HG03575 (cell line): ENCODE measurements around the gene PLSCR5.
A peak's percentile ranks its signal among the peaks of the same experiment; 100 is the strongest.

Experiments used
- ATAC-seq: cut with Tn5 transposase; IDR thresholded peaks from one replicate; pipeline ENCODE4 v1.9.1; 2021; ENCODE audit not compliant: unreplicated experiment, insufficient number of reproducible peaks, low FRiP score; ENCODE audit errors: extremely low read depth

Gene PLSCR5, protein sequence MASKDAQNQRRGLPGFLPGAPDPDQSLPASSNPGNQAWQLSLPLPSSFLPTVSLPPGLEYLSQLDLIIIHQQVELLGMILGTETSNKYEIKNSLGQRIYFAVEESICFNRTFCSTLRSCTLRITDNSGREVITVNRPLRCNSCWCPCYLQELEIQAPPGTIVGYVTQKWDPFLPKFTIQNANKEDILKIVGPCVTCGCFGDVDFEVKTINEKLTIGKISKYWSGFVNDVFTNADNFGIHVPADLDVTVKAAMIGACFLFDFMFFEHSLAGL

DNA sequence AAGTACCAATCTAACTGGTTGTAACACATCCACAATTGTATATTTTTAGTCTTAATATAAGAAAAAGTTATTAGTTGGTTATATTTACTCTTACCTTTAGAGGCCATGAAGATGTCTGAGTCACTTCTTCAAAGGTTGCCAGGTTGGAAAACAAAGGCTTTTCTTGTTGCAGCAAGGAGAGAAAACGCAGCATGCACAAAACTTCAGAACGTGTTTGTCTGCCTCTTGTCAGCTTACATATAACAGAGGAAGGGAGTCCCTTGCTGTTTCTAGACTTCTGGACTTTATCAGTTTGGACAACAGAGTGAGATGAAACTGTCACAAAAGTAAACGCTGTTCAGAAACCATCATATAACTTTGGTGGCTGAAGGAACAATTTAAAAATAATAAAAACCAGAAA lies at the start of gene PLSCR5:
Gene PLSCR5 (minus strand): TSS at position 241 of the 400 bp plus-strand sequence. CDS start 134 bp downstream, at position 107.
- ATAC-seq = no peak

DNA sequence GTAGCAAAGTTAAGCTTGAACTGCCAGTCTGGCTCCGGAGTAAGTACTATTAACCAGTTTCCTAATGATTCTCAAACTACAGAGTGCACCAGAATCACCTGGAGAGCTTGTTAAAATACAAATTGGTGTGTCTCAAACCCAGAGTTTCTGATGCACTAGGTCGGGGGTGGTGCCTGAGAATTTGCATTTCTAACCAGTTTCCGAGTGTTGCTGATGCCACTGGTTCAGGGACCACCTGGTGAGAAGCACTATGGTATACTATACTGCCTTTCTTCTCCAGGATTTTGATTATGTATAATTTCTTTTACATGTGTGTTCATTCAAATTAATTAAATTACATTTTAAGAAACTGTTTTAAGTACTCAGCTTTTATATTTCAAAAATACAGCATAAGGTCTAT lies 48.8 kb upstream of the PLSCR5 start:
- no peak for ATAC-seq

DNA sequence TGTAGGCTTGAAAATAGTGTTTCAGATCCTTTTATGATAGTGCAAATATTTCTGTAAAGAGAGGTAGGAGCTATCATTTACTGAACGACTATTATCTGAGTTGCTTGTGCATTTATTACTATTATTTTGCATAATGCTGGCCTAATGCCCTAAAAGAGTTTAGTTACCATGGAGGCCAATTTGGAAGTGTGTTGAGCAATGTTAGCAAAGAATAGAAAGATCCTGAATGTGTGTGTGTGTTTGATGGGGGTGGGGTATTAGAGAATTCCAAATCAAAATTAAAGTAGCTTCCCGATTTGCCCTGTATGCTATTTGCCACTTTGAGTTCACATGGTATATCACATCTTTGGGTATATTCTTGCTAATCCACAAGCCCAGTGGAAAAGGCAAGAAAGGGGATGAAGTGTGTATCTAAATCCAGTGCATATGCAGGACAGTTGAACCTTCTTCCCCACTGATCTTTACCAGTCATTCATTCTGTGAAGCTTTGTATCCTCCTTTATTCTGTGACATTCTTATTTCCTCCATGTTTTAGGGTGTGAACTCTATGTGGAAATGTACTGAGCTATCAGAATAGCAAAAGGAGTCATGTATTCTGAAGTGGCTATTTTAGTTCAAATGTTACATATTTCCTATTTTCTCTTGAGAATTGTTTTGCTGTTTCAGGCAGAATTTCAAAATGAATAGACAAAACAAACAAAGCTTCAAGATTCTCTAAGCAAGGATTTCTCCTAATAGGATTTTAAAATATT lies 45.7 kb upstream of the PLSCR5 start:
- ATAC-seq = no peak

DNA sequence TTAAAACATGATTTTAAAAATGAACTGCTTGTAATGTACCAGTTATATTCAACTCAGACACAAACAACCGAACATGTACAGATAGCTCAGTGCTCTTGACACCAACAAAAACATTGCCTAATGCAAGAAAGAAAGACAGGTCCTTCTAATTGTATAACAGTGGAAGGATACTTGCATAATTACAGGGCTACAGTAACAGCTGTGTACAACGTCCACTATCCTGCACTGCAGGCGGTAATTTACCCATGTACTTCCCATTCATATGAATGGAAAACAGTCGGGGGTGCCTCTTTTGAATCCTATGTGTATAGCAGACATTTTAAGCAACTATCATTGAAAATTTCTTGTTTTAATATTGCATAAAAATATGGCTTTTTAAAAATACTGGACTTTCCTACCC lies 41.1 kb upstream of the PLSCR5 start:
- no peak for ATAC-seq

DNA sequence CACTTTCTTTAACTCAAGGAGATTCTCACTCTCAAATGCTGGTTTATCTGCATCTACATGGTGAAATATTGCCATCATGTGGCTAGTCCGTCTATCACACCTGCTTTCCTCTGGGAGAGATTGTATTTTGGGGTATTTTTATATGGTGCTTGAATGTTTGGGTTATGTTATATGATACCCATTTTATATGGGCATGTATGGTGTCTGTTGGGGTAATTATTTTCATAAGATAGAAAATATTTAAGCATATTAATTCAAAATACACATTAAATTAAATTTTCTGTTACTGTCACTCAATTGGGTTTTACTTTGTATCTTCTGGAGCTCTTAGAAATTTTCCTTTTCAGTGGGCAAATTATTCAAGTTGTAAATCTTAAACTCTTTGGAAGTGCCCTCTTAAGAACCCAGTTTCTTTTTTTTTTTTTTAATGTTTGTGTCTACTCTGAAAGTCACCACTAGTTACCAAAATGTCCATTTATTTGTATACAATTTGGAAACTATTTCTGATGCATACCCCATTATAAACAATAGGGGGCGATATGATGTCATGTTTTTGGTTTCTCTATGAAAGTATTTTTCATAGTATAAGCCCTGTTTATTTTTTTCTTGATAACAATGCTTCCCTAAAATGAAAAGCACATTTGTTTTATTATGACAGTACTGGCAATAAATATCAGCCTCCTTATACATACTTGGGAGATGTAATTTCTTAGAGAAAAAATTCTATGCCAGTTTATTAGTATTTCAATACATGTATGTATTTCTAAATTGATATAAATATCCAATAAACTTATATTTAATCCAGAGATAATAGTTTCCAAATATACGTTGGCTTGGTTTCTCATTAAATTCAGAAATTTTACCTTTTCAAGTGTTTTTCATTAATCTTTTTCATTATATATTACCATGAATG lies 36.1 kb upstream of the PLSCR5 start:
- ATAC-seq = peak; percentile 49

DNA sequence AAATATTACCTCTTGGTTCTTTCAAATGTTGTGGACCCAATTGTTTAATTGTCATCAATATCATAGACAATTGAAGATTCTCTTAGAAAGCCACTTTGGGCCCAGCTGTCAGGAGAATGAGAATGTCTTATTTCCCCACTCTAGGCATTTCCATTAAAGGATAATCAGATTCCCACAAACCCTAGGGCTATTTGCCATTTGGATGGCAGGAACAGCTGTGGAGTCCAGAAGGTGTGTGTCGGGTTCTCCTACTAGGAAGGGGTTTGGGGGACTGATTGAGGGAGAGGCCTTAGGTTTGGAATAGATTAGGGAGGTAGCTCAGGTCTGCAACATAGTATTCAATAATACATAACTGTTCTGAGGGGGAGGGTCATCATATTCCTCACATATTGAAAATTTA lies 35.2 kb upstream of the PLSCR5 start:
- no peak for ATAC-seq

DNA sequence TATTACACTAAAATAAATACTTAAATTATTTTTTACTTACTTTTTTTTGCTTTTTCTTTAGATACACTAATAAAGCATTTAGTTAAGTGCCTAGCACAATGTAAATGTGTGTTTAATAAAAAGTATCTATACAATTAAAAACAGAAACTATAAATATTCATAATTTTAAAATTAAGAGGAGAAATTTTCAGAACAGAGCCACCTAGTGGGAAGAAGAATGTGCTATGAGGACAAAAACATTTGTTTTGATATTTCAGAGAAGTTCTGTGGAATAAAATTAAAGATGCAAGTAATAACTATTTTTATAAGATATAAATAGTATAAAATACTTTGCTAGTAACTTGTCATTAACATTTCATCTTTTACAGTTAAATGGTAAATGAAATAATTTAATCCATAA lies 33.6 kb upstream of the PLSCR5 start:
- no peak for ATAC-seq

DNA sequence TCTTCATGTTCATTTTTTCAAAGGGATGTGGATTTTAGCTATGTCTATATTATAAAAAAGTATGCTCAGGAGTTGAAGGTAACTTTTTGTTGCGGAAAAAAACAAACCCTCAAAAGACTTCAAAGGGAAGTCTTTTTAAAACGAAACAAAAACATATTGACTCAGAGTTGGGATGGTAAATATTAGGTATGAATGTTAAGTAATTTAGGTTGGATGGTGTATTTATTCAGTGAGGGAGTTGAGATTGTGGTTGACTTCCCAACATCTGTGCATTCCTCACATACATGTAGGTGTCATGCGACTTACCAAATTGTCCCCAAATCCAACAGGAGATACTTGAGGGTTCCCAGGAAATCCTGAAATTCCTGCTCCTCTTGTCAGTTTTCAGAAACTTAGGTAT lies 32.7 kb upstream of the PLSCR5 start:
- ATAC-seq = no peak

DNA sequence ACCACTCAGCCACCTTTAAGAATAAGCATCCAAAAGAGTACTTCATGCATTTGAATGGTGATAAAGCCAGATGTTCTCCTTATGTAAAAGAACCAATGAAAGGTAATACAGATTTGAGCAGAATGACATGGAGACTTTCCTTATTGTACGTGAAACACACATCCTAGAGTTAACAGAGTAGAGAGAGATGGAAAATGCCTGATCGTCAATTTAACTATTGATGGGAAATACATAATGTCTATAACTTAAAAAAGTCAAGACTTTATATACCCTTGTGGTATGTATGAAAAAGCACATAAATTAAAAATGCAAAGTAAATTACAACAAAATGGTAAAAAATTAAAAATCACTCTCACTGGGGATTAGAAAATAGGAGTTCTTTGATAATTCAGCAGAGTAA lies 31.7 kb upstream of the PLSCR5 start:
- no peak for ATAC-seq

DNA sequence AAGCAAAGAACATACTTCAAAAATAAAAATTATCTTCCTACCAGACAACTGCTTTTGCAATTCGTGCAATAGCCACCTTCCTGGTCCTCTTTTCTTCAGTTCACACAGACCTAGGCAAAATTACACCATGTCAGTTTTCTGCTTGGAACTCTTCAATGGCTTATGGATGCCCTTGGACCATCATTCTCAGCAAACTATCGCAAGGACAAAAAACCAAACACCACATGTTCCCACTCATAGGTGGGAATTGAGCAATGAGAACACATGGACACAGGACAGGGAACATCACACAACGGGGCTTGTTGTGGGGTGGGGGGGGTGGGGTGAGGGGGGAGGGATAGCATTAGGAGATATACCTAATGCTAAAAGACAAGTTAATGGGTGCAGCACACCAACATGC lies 29.2 kb upstream of the PLSCR5 start:
- no peak for ATAC-seq

DNA sequence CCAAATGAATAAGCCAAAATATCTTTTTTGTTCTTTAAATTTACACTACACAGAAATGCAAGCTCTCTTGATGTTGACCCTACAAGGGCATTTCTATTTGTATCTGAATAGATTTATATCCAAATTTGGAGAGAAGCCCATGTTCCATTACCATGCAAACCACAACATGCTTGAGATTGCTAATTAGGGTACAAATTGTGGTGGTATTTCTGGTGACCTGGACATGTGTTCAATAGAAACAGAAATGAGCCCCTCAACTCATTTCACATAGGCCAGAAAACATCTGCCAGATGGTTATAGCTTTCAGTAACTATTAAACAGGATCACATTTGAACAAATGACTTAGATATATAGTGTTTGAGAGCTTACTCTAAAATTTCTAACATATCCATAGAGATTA lies 23.5 kb upstream of the PLSCR5 start:
- ATAC-seq = no peak

DNA sequence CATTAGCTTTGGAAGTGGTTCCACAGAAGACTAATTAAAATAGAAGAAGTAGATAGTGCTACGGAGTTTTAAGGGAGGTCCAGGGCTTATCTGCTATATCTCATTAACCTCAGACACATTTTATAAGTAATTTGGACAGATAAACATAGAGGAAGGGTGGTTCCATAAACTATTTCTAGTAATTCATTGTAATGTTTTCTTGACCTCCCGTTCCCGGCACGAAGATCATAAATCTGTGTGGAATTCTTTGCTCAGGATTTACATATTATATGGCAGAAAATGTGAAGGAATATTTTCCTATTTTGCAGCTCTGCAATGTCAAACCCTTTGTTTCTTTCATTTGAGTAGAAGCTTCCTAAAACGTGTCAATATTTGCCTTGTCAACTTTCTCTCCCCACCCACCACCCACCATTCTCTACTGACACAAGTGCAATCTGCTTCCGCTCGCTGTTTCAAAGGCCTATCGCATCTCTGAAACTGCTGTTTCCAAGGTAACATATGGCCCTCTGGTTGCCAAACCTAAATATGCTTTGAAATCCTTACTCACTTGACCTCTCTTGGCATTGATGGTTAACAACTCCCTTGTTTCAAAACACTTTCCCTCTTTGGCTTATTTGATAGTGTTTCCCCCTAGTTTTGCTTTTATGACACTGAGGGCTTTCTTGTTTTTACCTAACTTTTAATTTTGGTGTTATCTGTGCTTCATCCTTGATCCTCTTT lies 21.4 kb upstream of the PLSCR5 start:
- ATAC-seq = no peak

DNA sequence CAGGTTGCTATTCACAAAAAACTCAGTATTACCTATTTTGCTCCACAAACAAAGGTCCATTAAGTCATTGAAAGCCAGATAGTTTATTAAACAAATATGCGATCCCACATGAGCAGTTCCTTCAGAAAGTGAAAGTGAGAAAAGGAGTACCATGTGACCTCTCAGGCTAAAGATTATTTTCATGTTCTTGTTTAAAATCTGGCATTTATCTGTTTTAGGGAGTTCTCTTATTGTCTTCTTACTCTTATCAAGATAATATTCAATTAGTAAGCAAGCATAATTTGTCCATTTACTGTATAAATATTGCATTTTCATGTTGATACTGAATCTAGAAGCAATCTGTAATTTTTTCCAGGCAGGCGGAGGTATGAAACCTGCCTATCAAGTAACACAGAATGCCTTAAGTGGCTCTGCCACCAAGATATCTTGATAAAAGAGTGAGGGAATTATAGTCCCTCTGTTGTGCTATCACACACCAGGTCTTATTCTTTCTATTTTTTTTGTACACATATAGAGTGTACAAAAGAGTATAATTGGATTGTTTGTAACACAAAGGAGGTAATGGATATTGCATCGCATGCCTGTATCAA lies 20.1 kb upstream of the PLSCR5 start:
- ATAC-seq = no peak

DNA sequence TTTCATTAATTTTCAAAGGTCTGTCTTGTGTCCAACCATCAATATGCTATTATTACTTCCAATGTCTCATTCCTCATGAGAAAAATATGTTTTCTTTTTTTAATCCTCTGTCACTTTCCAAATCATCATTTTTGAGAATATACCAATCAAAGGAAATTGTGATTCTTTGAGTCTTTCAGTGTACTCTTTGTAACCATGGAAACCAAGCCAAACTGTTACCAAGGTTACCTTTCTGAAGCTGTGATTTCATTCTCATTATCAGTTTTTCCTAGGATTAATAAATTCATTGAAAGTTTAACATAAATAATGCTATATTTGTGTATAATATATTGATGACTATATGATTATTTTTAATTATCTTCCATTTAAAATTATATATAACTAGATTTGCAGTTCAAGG lies 16.6 kb upstream of the PLSCR5 start:
- ATAC-seq = no peak

DNA sequence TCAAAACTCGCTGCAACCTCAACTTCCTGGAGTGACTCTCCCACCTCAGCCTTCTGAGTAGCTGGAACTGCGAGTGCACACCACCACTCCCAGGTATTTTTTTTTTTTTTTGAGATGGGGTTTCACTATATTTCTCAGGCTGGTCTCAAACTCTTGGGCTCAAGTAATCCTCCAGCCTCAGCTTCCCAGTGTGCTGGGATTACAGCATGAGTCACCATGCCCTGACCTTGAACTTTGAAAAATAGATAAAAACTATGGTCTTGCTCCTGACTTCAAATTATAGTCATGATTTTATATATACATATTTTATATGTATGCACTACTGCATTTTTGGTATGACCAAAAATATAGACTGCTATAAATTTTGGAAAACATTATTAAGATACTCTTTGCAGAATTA lies 6.9 kb upstream of the PLSCR5 start:
- no peak for ATAC-seq

DNA sequence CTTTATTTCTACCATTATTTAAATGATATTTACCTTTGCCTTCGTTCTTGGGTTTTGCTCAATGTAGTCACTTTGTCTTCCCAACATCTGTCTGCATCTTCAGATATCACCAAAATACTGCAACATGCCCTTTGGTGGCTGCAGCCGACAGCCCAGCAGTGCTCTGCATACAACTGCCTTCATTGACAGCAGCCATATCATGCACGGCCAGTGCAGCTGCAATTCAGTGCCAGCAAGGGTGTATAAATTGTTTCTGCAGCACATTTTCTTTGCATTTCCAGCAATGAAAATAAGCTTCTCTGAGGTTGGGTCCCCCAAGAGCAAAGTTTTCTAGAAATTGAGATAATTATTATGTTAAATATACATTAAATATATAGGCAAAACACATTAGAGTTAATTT lies 6.0 kb upstream of the PLSCR5 start:
- no peak for ATAC-seq

DNA sequence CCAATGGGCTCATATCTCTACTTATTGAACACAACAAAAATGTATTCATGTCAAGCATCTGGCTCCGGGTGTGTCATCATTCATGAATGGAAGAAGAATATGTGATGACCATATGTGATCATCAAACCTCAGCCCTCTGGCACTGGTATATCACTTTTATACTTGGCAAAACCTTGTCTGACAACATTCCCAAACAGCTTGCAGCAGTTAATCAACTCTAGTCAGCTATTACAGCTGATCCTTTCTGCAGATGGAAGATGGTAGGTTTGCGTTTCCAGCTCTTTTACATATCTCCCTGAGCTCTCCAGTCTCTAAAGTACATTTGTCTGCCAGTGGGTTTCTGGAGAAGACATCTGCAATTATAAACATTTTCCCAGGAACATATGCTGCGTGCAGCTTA lies 6.6 kb downstream of the PLSCR5 start:
- ATAC-seq = no peak

DNA sequence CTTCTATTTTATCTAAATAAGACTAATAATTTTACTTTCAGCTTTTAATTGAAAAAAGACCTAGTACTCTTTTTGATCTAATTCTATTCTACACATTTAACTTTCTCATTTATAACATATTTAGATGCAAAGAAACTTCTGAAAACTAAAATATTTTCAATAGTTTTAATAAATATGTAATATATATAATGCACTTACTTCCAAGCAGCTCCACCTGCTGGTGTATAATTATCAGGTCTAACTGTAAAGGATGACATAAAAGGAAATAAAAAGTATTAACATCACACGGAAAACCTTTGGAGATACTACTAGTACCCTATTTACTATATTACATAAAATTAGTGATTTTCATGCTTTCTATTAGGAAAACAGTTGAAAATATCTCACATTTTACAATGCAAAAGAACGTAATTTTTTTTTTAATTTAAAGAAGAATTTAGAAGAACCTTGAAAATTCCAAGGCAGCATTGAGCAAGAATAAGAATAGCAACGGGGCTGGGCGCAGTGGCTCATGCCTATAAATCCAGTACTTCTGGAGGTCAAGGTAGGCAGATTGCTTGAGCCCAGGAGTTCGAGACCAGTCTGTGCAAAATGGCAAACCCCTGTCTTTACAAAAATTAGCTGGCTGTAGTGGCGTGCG lies 10.2 kb downstream of the PLSCR5 start:
- ATAC-seq = no peak
